Keratinocyte (primary cell): Measurements from ENCODE around the gene TARM1.

Source experiments
- CTCF ChIP-seq, 3 experiments: IDR thresholded peaks in 1 of 3; conservative IDR thresholded peaks in 1 of 3; optimal IDR thresholded peaks in 1 of 3; 2 replicates in 2 of 3; 3 replicates in 1 of 3; pipeline versions ENCODE3 to v1.5.1; 2011; ENCODE audit warnings: low read length in 3 of 3, mild to moderate bottlenecking in 3 of 3, moderate library complexity in 2 of 3, control low read depth in 1 of 3, inconsistent platforms in 1 of 3; ENCODE audit not compliant: insufficient read depth in 2 of 3; ENCODE audit errors: extremely low read depth in 1 of 3
- EZH2 ChIP-seq: IDR thresholded peaks from one replicate; pipeline ENCODE4 v1.6.1; 2012; ENCODE audit warnings: inconsistent platforms, mild to moderate bottlenecking, low read length, moderate library complexity

- TF ChIP-seq CTCF (optimal IDR thresholded peaks at IDR 0.05 in 1 of 3, IDR thresholded peaks at IDR 0.05 in 1 of 3, conservative IDR thresholded peaks at IDR 0.05 in 1 of 3; ENCODE audit: extremely low read depth in 1 of 3, insufficient read depth in 2 of 3, low read length in 3 of 3) (no peak), EZH2 (no peak)
Observed at GRCh38 chr19:54024660-54025059, 56.5 kb downstream of the TARM1 start.
